GM19397 (cell line): ENCODE data around the gene MEGF6.

ENCODE experiments used
- ATAC-seq: cut with Tn5 transposase; IDR thresholded peaks from one replicate; pipeline ENCODE4 v1.9.1; 2021; ENCODE audit warnings: mild to moderate bottlenecking, moderate library complexity; ENCODE audit not compliant: unreplicated experiment

Gene MEGF6

GRCh38 chr1:3472088-3472850, 139.0 kb downstream of the MEGF6 start:
- no peak for ATAC-seq

GRCh38 chr1:3471356-3472087, 139.8 kb downstream of the MEGF6 start:
- no peak for ATAC-seq

- ATAC-seq, result no peak
These were observed 140.5 kb downstream of the MEGF6 start for GRCh38 chr1:3470650-3471355.

- ATAC-seq, result no peak
These were observed 141.3 kb downstream of the MEGF6 start for GRCh38 chr1:3469849-3470649.

- ATAC-seq, result no peak
These were observed 142.0 kb downstream of the MEGF6 start for GRCh38 chr1:3469104-3469848.

- ATAC-seq, result no peak
These were observed 142.8 kb downstream of the MEGF6 start for GRCh38 chr1:3468236-3469103.

GRCh38 chr1:3467096-3468036, 143.9 kb downstream of the MEGF6 start:
- ATAC-seq, result no peak

- ATAC-seq, result no peak
These were observed 144.8 kb downstream of the MEGF6 start for GRCh38 chr1:3466366-3467075.

- ATAC-seq, result no peak
These were observed 145.4 kb downstream of the MEGF6 start for GRCh38 chr1:3465935-3466321.

GRCh38 chr1:3465091-3465934, 146.0 kb downstream of the MEGF6 start:
- no peak for ATAC-seq

GRCh38 chr1:3464649-3465025, 146.7 kb downstream of the MEGF6 start:
- ATAC-seq, result no peak

GRCh38 chr1:3463891-3464648, 147.2 kb downstream of the MEGF6 start:
- ATAC-seq, result no peak

- ATAC-seq, result no peak
These were observed 147.9 kb downstream of the MEGF6 start for GRCh38 chr1:3463408-3463863.

- no peak for ATAC-seq
These were observed 148.3 kb downstream of the MEGF6 start for GRCh38 chr1:3463013-3463385.

GRCh38 chr1:3462356-3463012, 148.8 kb downstream of the MEGF6 start:
- no peak for ATAC-seq

- ATAC-seq, result no peak
These were observed 149.4 kb downstream of the MEGF6 start for GRCh38 chr1:3461934-3462275.
